ENCODE data around the gene AUTS2.

- no peak for TF ChIP-seq CTCF (IDR thresholded peaks at IDR 0.05; ENCODE audit: insufficient read depth, low read length, poor library complexity, severe bottlenecking)
- TF ChIP-seq EZH2phosphoT487 (conservative IDR thresholded peaks at IDR 0.05; ENCODE audit: low read length) = no peak
Observed at GRCh38 chr7:69764681-69765080, 166.4 kb downstream of the AUTS2 start.

All from SU-DHL-6 (cell line).